ENCODE measurements around the gene MGARP.

The MGARP gene

DNA sequence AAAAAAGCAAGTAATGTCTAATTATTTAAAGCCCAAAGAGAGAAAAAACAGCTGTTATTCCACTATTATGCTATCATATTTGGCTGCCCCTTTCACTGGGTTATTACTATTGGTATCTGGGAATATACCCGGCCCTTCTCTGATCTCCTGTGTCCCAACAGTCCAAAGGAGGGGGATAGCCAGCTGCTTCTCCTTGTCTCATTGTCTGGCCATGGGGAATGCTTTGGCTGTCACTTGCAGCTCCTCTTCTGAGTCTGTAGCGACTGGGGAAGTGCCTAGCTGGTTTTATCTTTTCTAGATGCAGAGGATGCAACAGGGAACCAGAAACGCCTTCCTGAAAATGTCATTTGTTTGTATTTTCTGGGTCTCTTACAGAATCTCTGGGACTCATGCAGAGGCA, 33.9 kb downstream of the MGARP start:
- DNase-seq (ENCODE audit: insufficient read length, low spot score) (no peak), FAIRE-seq (no peak)

DNA sequence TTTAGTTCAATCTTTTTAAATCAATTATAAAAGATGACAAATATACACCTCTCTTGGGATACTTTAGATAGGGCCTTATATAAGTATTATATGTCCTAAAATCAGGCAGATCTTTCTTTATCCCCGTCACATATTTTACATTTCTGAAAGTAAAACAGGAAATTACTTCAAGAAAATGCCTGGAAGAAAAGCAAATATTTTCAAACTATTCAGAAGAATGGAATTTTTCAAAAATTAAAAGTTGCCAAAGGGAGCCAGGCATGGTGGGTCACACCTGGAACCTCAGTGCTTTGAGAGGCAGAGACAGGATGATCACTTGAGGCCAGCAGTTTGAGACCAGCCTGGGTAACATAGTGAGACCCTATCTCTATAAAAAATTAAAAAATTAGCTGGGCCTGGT, 34.4 kb downstream of the MGARP start:
- DNase-seq (ENCODE audit: insufficient read length, low spot score): no peak
- FAIRE-seq: no peak

DNA sequence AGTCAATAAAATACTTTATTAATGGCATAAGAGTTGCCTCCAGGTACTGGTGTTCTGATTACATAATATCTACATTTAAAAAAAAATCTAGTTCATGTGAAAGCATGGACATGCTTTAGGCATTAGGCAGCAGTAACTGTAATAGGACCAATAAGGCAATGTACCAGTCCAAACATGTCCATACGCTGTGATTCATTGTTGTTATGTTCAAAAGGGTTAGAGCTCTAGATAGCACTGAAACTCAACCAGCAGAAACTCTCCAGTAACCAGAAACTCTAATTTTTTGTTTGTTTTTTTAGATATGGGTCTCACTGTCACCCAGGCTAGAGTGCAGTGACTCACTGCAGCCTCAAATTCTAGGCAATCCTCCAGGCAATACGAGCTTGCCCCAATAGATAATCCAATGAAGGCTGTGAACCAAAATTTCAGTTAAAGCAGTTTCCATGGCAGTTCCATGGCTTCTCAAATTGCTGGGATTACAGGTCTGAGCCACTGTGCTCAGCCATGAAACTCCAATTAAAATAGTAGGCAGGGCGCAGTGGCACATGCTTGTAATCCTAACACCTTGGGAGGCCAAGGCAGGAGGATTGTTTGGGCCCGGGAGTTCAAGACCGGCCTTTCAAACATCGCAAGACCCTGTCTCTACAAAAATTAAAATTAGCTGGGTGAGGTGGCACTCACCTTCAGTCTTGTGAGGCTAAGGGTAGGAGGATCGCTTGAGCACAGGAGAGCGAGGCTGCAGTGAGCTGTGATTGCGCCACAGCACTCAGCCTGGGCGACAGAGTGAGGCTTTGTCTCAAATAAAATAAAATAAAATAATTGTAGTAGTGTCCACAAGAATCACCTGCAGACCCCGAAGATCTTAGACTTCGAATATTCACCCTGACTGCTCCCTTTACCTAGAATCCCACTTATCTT, 36.3 kb downstream of the MGARP start:
- no peak for DNase-seq (ENCODE audit: insufficient read length, low spot score)
- FAIRE-seq: no peak

DNA sequence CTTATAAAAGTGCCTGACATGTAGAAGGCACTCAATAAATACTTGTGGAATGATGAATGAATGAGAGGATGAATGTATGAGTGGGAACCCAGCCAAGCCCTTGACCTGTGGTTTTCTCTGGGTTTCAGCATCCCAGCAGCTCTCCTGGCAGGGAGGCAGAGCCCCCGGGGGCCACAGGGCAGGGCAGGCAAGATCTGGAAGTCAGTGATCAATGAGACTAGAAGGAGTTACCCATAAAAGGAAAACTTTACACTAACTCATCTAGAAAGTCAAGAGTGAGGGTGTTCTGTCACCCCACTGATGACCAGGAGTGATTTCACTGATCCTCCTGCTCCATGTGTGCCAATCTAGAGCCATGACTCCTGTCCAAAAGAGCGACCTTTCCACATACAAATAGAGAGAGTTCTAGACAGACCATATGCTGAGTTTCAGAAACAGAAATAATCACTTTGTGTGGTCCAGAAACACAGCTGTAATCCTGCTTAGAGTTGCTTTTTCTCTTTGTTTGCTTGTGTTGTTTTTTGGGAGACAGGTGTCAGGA, 37.4 kb downstream of the MGARP start:
- DNase-seq (ENCODE audit: insufficient read length, low spot score) (no peak), FAIRE-seq (no peak)

DNA sequence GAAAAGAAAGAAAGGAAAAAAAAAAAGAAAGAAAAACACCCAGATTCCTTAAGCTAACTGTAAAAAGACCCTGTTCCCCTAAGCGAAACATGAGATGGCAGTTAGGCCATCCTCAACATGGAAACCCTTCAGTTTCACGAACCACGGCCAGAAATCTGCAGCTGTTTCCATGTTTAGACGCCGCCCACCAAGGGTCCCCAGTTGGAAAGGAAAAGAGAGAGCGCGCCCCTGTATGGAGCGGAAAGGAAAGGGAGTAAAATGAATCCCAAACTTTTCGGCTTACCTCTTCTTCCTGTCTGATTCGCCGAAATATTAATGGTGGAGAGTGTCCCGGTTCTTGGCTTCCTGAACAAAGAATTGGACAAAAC, 38.3 kb downstream of the MGARP start:
- no peak for DNase-seq (ENCODE audit: insufficient read length, low spot score)
- no peak for FAIRE-seq

DNA sequence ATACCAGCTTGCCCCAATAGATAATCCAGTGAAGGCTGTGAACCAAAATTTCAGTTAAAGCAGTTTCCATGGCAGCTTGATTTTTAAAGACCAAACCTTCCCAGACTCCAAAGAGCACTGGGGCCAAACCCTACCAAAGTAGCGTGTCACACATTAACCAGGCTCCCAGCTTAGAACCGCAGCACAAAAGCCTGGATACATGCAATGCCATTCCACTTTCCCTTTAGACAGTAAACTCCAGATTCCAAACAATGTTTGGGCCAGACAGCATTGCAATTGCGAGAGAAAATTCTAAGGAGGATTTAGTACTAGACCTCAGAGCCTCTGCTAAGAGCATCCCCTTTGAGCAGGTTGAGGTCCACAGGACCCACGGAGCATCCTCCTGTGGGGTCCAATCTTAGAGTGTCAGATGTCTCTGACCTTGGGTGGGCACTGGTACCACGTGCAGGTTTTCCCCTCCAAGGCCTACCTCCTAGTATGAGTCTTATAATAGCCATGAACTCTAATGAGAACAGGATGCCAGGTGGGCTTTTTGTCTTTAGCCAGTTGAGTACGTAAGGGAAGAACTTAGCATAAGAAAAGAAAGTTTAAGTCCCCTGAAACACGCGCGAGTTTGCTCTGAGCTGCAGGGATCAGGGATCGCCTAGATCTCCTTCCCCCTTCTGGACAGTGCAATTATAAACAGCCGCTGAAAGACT, 38.8 kb downstream of the MGARP start:
- FAIRE-seq: no peak
- DNase-seq (ENCODE audit: insufficient read length, low spot score): no peak

DNA sequence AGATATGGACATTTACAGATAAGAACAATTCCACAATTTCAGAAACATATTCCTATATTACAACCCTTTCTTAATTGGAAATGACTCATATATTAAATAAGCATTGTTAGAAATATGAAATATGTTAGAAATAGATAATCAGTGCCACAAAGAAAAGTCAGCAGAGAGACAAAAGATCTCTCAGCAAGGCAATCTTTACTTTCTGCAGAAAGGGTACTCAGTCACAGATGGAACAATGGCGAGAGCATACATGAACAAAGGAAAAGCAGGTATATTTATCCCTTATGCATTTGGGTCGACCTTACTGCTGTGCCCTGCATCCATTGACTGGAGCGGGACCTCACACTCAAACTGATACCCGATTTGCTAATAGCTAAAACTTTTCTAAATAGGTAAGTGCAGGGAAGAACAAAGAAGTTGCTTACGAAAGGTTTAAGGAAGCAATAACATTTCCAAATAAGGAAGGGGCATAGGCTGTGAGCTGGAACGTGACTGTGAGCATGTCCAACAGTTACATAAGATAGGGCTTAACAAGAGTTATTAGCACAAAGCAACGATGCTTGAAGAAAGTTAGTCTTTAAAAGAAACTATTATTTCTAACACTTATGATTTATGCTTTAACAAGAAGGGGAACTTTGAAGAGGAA, 40.8 kb downstream of the MGARP start:
- FAIRE-seq (no peak), DNase-seq (ENCODE audit: insufficient read length, low spot score) (no peak)

DNA sequence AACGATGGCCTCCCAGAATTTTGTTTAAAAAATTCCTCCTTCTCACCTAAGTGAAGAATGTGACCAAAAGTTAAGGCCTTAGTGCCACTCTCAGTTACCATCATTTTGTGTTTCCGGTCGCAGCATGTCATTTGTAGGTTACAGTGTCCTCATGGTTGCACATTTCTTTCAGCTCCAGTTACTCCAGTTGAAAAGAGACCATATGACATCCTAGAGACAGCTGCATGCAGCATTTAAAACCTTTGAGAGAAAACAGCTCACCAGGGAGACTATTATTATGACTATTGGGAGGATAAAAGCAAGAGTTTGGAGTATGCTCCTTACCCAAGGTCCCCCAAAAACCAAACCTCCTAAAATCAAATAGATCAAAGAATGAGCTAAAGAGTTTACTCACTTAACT, 45.8 kb downstream of the MGARP start:
- no peak for FAIRE-seq
- no peak for DNase-seq (ENCODE audit: insufficient read length, low spot score)

DNA sequence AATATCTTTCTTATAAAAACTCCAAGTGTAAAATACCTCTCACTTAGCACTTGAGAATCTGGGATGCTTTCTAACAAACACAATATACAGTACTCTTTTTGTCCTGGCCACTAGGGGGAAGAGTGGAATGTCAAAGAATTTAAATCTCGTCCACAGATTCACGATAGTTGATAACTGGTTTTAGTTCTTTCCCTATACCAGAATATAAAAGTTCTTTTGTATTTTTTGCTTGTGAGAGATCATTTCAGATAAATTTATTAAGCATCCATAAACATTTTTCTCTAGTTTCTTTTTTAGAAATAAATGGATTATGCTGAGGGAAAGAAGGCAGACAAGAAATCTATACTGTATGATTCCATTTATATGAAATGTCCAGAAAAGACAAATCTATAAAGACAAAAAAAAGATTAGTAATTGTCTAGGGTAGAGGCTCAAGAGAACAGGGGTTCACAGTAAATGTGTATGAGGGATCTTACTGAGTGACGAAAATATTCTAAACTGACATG, 50.4 kb downstream of the MGARP start:
- DNase-seq (ENCODE audit: insufficient read length, low spot score): no peak
- FAIRE-seq: peak; percentile 91

DNA sequence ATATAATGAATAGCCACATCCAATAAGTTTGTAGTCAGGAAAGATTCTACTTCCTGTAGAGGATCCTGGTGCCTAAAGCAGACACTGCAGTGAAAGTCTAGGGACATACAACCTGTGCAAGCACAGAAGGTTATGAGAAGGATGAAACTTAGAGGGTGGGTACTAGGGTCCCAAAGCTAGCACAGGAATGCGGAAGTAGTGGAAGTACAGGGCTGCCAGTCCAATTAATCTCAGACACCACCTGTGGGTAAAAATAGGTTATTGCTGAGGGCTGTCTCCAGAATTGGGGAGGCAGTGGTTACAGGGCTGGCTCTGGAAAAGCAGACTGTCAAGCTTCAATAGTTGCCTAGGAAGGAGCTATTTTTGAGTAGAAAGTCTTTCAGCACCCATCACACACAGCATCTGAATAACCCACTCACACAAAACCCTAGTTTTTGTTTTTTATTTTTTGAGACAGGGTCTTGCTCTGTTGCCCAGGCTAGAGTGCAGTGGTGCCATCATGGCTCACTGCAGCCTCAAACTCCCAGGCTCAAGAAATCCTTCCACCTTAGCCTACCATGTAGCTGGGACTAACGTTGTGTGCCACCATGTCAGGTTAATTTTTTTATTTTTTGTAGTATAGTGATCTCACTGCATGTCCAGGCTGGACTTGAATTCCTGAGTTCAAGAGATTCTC, 52.2 kb downstream of the MGARP start:
- FAIRE-seq (no peak), DNase-seq (ENCODE audit: insufficient read length, low spot score) (no peak)

DNA sequence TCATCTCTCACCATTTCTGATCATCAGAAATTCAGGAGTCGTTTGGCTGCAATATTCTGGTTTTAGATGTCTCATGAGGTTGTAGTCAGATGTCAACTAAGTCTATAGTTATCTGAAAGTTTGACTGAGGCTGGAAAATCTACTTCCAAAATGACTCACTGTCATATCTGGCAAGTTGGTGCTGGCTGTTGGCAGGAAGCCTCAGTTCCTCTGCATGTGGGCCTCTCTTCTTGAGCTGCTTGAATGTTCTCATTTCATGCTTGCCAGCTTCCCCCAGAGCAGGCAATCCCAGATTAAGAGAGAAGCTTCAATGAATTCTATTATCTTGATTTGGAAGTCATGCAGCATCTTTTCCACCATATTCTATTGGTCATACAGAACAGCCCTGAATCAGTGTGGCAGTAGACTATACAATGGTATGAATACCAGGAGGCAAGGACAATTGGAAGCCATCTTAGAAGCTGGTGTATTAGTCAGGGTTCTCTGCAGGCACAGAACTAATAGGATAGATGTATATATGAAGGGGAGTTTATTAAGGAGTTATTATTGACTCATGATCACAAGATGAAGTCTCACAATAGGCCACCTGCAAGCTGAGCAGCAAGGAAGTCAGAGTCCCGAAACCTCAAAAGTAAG, 56.2 kb downstream of the MGARP start:
- no peak for DNase-seq (ENCODE audit: insufficient read length, low spot score)
- FAIRE-seq: no peak

DNA sequence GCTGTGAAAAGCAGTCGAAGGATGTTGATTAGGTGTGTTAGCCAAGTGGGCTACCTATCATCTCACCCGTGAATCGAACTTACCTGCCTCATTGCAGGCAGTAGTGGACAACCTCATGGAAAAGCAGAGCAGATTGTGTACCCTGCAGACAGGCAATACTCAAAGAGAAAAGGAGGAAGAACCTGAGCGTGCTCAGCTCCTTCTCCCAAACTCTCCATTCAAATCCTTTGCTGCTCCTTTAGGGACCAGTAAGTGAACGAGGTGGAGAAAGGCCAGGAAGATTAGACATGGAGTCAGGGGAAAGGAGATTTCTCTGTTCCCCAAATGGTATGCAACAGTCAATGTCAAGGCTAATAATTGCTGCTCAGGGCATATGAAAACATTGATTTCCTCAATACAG, 57.8 kb downstream of the MGARP start:
- FAIRE-seq (no peak), DNase-seq (ENCODE audit: insufficient read length, low spot score) (no peak)

DNA sequence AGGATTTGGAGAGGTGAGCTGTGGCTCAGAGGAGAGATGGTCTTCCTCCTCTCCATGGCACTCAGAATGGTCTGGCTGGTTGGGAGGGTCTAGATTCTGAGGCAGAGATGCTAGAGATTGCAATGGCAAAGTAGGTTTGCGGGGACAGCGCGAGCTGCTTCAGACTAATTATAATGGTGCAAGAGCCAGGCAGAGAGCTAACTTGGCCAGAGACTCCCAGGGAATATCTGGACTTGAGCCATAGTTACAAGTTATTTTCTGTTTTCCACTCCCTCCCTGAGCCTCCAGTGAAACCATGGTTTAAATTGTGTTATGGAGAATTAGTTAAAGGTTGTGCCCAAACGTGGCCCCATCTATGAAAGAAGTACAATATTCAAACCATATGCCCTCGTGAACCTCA, 58.3 kb downstream of the MGARP start:
- DNase-seq (ENCODE audit: insufficient read length, low spot score) (no peak), FAIRE-seq (no peak)

DNA sequence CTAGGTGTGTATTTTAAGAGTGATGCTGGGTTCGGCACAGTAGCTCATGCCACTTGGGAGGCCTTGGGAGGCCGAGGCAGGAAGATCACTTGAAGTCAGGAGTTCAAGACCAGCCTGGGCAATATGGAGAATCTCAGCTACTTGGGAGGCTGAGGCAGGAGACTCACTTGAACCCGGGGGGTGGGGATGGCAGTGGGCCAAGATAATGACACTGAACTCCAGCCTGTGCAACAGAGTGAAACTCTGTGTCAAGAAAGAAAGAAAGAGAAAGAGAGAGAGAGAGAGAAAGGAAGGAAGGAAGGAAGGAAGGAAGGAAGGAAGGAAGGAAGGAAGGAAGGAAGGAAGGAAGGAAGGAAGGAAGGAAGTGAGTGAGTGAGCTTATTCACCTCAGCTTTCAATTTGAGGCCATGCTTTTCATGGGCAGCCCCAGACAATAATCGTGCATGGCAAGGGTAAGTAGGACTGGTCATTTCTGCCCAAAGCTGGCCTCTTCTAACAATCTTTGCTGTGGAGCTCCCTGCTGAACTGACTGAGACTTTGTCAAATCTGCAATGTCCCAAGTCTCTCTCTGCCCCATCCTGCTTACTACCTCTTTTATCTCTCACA, 60.5 kb downstream of the MGARP start:
- DNase-seq (ENCODE audit: insufficient read length, low spot score): no peak
- FAIRE-seq: no peak
